Measurements from ENCODE around the gene NUP50. TPM values are rescaled to one million over a fixed set of nuclear protein-coding genes. Genes with fewer than 3 reads are reported as not detected.

The NUP50 gene, protein sequence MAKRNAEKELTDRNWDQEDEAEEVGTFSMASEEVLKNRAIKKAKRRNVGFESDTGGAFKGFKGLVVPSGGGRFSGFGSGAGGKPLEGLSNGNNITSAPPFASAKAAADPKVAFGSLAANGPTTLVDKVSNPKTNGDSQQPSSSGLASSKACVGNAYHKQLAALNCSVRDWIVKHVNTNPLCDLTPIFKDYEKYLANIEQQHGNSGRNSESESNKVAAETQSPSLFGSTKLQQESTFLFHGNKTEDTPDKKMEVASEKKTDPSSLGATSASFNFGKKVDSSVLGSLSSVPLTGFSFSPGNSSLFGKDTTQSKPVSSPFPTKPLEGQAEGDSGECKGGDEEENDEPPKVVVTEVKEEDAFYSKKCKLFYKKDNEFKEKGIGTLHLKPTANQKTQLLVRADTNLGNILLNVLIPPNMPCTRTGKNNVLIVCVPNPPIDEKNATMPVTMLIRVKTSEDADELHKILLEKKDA
- 10 to 100 TPM; 33.9 to 66.5 (median 57.7) TPM for total RNA-seq

GRCh38 chr22:45163451-45164269, at the start of gene NUP50:
Gene NUP50, plus strand, starts transcription at chr22:45163925. Its CDS starts 4,253 bp downstream, at chr22:45168178.
- DNase-seq (ENCODE audit: low spot score) (peak; percentile 79), ATAC-seq (ENCODE audit: low FRiP score) (peak; percentile 93)
- TF ChIP-seq, protein P1, sequence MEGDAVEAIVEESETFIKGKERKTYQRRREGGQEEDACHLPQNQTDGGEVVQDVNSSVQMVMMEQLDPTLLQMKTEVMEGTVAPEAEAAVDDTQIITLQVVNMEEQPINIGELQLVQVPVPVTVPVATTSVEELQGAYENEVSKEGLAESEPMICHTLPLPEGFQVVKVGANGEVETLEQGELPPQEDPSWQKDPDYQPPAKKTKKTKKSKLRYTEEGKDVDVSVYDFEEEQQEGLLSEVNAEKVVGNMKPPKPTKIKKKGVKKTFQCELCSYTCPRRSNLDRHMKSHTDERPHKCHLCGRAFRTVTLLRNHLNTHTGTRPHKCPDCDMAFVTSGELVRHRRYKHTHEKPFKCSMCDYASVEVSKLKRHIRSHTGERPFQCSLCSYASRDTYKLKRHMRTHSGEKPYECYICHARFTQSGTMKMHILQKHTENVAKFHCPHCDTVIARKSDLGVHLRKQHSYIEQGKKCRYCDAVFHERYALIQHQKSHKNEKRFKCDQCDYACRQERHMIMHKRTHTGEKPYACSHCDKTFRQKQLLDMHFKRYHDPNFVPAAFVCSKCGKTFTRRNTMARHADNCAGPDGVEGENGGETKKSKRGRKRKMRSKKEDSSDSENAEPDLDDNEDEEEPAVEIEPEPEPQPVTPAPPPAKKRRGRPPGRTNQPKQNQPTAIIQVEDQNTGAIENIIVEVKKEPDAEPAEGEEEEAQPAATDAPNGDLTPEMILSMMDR (IDR thresholded peaks at IDR 0.05): no peak

GRCh38 chr22:45120440-45120839, 43.3 kb upstream of the NUP50 start:
- TF ChIP-seq, protein P1 (IDR thresholded peaks at IDR 0.05): no peak
- ATAC-seq (ENCODE audit: low FRiP score): no peak
- DNase-seq (ENCODE audit: low spot score): no peak

DNA sequence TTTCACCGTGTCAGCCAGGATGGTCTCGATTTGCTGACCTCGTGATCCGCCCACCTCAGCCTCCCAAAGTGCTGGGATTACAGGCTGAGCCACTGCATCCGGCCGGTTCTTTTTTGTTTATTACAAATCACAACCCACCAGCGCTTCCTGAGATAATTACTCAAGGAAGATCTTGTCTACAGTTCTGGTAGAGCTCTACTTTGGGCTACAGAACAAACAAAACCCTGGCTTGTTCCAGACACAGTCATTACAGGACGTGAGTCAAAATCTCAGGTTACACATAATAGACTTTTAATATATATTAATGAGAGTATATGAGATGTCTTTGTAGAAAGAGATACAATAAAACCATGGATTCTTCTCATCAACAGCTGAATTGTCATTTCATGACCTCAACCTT, 42.8 kb upstream of the NUP50 start:
- no peak for DNase-seq (ENCODE audit: low spot score)
- TF ChIP-seq, protein P1 (IDR thresholded peaks at IDR 0.05): no peak

GRCh38 chr22:45124176-45124847, 39.4 kb upstream of the NUP50 start:
- TF ChIP-seq, protein P1 (IDR thresholded peaks at IDR 0.05): no peak
- ATAC-seq (ENCODE audit: low FRiP score) (no peak), DNase-seq (ENCODE audit: low spot score) (no peak)

More for the DNA sequence above, 42.8 kb upstream of the NUP50 start:
- no peak for ATAC-seq (ENCODE audit: low FRiP score)

DNA sequence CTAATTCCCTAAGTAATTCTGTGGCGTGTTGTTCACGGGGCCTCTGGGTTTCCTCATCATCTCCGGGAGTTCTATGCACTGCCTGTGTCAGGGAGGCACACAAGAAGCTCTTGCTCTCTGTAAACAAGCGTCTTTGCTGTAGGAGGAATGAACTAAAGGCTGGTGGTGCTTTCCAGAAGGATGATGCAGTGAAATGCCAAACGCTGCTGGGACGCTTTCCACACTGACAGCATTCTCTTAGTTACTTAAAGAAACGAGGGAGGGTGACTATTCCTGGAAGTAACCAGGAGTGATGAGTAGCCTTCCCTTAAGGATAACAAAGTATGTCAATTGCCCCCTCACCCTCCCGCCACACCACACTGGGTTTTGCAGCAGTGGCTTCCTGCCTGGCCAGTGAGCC, 38.5 kb upstream of the NUP50 start:
- DNase-seq (ENCODE audit: low spot score): no peak
- no peak for ATAC-seq (ENCODE audit: low FRiP score)
- TF ChIP-seq, protein P1 (IDR thresholded peaks at IDR 0.05): no peak

DNA sequence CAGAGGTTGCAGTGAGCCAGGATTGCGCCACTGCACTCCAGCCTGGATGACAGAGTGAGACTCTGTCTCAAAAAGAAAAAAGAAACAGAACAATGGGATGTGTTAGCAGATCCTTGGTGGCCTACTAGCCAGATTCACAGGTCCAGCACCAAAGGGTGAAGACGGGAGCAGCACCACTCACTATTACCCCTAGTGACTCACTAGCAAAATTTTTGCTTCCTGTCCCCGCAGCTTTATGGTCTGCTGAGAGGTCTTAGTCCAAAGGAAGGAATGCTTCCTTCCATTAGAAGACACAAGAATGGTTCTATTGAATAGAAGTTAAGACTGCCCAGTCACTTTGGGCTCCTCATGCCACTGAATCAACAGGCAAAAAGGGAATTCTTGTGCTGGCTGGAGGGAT, 35.9 kb upstream of the NUP50 start:
- ATAC-seq (ENCODE audit: low FRiP score) (no peak), DNase-seq (ENCODE audit: low spot score) (no peak)
- TF ChIP-seq, protein P1 (IDR thresholded peaks at IDR 0.05): no peak
